ENCODE results near the gene KCNK16.

DNA sequence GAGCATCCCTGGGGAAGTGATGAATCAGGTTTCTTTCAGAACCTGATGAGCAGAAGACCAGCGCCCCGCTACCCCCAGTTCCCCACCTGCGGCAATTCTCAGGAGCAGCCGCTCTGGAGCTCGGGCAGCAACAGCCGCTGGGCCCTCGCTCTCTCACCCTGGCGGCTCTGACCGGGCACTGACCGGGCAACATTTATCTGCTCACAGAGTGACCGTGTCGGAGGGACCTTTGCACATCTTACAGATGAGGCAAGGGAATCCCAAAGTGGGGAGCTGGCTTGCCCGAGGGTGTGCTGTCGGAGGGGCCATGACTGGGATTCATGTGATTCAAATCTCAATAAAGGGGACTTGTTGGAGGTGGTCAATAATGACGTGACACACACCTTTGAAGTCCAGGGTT lies 26.2 kb upstream of the KCNK16 start:
- no peak for TF ChIP-seq POLR2A (IDR thresholded peaks at IDR 0.05)
- TF ChIP-seq, protein P1, sequence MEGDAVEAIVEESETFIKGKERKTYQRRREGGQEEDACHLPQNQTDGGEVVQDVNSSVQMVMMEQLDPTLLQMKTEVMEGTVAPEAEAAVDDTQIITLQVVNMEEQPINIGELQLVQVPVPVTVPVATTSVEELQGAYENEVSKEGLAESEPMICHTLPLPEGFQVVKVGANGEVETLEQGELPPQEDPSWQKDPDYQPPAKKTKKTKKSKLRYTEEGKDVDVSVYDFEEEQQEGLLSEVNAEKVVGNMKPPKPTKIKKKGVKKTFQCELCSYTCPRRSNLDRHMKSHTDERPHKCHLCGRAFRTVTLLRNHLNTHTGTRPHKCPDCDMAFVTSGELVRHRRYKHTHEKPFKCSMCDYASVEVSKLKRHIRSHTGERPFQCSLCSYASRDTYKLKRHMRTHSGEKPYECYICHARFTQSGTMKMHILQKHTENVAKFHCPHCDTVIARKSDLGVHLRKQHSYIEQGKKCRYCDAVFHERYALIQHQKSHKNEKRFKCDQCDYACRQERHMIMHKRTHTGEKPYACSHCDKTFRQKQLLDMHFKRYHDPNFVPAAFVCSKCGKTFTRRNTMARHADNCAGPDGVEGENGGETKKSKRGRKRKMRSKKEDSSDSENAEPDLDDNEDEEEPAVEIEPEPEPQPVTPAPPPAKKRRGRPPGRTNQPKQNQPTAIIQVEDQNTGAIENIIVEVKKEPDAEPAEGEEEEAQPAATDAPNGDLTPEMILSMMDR (IDR thresholded peaks at IDR 0.05) = no peak

Data from heart left ventricle (tissue), 13 donors.